Astrocyte (in vitro differentiated cells and primary cell): Measurements from ENCODE around the gene SLC45A1. TPM values are rescaled to one million over a fixed set of nuclear protein-coding genes. Genes with fewer than 3 reads are reported as not detected.

Source experiments
- DNase-seq: peaks from one replicate; pipeline ENCODE4 v3.0.0-alpha.2; 2010; ENCODE audit warnings: low read depth
- FAIRE-seq: peaks from 2 replicates; lab custom pipeline; 2011; peaks lifted over from hg19 to GRCh38; lab: Jason Lieb, UNC
- H2AFZ ChIP-seq: 2 replicates; pipeline ENCODE4 v1.6.0; 2012; ENCODE audit warnings: low read depth, low read length, inconsistent platforms
- H3K27ac ChIP-seq: 2 replicates; pipeline ENCODE4 v1.5.1; 2011; ENCODE audit warnings: low read depth, low read length, inconsistent platforms
- H3K27me3 ChIP-seq: 2 replicates; pipeline ENCODE4 v1.6.0; 2011; ENCODE audit warnings: low read length, inconsistent platforms; ENCODE audit not compliant: insufficient read depth
- H3K36me3 ChIP-seq: 2 replicates; pipeline ENCODE4 v1.5.1; 2011; ENCODE audit warnings: low read length, inconsistent platforms; ENCODE audit not compliant: insufficient read depth
- H3K4me1 ChIP-seq: 2 replicates; pipeline ENCODE4 v1.5.1; 2011; ENCODE audit warnings: low read length, inconsistent platforms; ENCODE audit not compliant: insufficient read depth
- H3K4me2 ChIP-seq: 2 replicates; pipeline ENCODE4 v1.6.0; 2012; ENCODE audit warnings: low read length, inconsistent platforms
- H3K4me3 ChIP-seq: 2 replicates; pipeline ENCODE4 v1.5.1; 2011; ENCODE audit warnings: low read depth, mild to moderate bottlenecking, low read length, inconsistent platforms; ENCODE audit not compliant: insufficient read depth
- H3K79me2 ChIP-seq: 2 replicates; pipeline ENCODE4 v1.6.0; 2012; ENCODE audit warnings: mild to moderate bottlenecking, low read length, inconsistent platforms; ENCODE audit not compliant: insufficient read depth
- H3K9ac ChIP-seq: 2 replicates; pipeline ENCODE4 v1.6.0; 2012; ENCODE audit warnings: mild to moderate bottlenecking, low read length, inconsistent platforms
- H3K9me3 ChIP-seq: 2 replicates; pipeline ENCODE4 v1.5.1; 2012; ENCODE audit warnings: low read depth, mild to moderate bottlenecking, low read length, inconsistent platforms; ENCODE audit not compliant: insufficient read depth
- H4K20me1 ChIP-seq: 2 replicates; pipeline ENCODE4 v1.6.0; 2012; ENCODE audit warnings: low read length, inconsistent platforms; ENCODE audit not compliant: insufficient read depth
- H3K27ac Mint-ChIP-seq: one replicate; pipeline ENCODE4 v1.8.0; 2021; ENCODE audit warnings: mild to moderate bottlenecking, mixed read lengths; ENCODE audit not compliant: unreplicated experiment
- H3K27me3 Mint-ChIP-seq: one replicate; pipeline ENCODE4 v1.8.0; 2021; ENCODE audit warnings: low read depth, mixed read lengths; ENCODE audit not compliant: unreplicated experiment
- H3K36me3 Mint-ChIP-seq: one replicate; pipeline ENCODE4 v1.8.0; 2021; ENCODE audit warnings: low read depth, mixed read lengths; ENCODE audit not compliant: unreplicated experiment
- H3K4me1 Mint-ChIP-seq: one replicate; pipeline ENCODE4 v1.8.0; 2021; ENCODE audit warnings: low read depth, mixed read lengths; ENCODE audit not compliant: unreplicated experiment
- H3K4me3 Mint-ChIP-seq: one replicate; pipeline ENCODE4 v1.8.0; 2021; ENCODE audit warnings: mild to moderate bottlenecking, moderate library complexity, mixed read lengths; ENCODE audit not compliant: unreplicated experiment
- H3K9me3 Mint-ChIP-seq: one replicate; pipeline ENCODE4 v1.8.0; 2021; ENCODE audit warnings: mild to moderate bottlenecking, mixed read lengths; ENCODE audit not compliant: unreplicated experiment
- CTCF ChIP-seq: IDR thresholded peaks from 2 replicates; pipeline ENCODE4 v1.5.1; 2011; ENCODE audit warnings: low read depth, mild to moderate bottlenecking, inconsistent platforms, low read length, moderate library complexity; ENCODE audit not compliant: insufficient read depth
- EZH2 ChIP-seq: IDR thresholded peaks from 2 replicates; pipeline ENCODE4 v1.6.1; 2012; ENCODE audit warnings: mild to moderate bottlenecking, low read length, inconsistent platforms; ENCODE audit not compliant: insufficient read depth
- total RNA-seq: library from RNA; stranded (reverse); gene quantifications from 2 replicates; pipeline ENCODE4 v1.2.1, GENCODE V29; 2021

SLC45A1 gene
- total RNA-seq, 1 donor from 2014 or later: 0.95 TPM

- Histone ChIP-seq H3K9ac (no peak overlapping the region), H3K36me3 (no peaks in the 10 kb centered on the region), H3K27ac (no peak overlapping the region), H3K79me2 (no peaks in the 10 kb centered on the region), H3K9me3 (no peaks in the 10 kb centered on the region), H3K4me2 (no peak overlapping the region), H2AFZ (no peak overlapping the region), H3K27me3 (no peaks in the 10 kb centered on the region), H3K4me1 (peaks cover 3% of the 10 kb centered on the region), H3K4me3 (no peak overlapping the region), H4K20me1 (no peaks in the 10 kb centered on the region)
- peaks cover 4% of the 10 kb centered on the region for H3K36me3 Mint-ChIP-seq
- H3K27me3 Mint-ChIP-seq: peaks cover 11% of the 10 kb centered on the region
- no peaks in the 10 kb centered on the region for H3K4me1 Mint-ChIP-seq
- no peaks in the 10 kb centered on the region for H3K9me3 Mint-ChIP-seq
- DNase-seq: no peak
- H3K27ac Mint-ChIP-seq: no peak overlapping the region
- H3K4me3 Mint-ChIP-seq: no peak overlapping the region
- TF ChIP-seq EZH2: no peak
- no peak for TF ChIP-seq CTCF
- FAIRE-seq: no peak
These were observed 8.4 kb downstream of the SLC45A1 start for GRCh38 chr1:8326265-8326664.

GRCh38 chr1:8328271-8328670, 10.4 kb downstream of the SLC45A1 start:
- Histone ChIP-seq H3K4me3 (no peak overlapping the region), H4K20me1 (no peaks in the 10 kb centered on the region), H3K27me3 (no peaks in the 10 kb centered on the region), H3K36me3 (no peaks in the 10 kb centered on the region), H3K27ac (no peak overlapping the region), H3K9ac (no peak overlapping the region), H3K9me3 (no peaks in the 10 kb centered on the region), H3K4me2 (no peak overlapping the region), H3K79me2 (no peaks in the 10 kb centered on the region), H2AFZ (no peak overlapping the region), H3K4me1 (peaks cover 3% of the 10 kb centered on the region)
- no peaks in the 10 kb centered on the region for H3K9me3 Mint-ChIP-seq
- H3K27me3 Mint-ChIP-seq: peaks cover 7% of the 10 kb centered on the region
- TF ChIP-seq CTCF (no peak), EZH2 (no peak)
- H3K36me3 Mint-ChIP-seq: peaks cover 2% of the 10 kb centered on the region
- FAIRE-seq: no peak
- DNase-seq: no peak
- no peaks in the 10 kb centered on the region for H3K4me1 Mint-ChIP-seq
- no peak overlapping the region for H3K4me3 Mint-ChIP-seq
- no peak overlapping the region for H3K27ac Mint-ChIP-seq

GRCh38 chr1:8329439-8329838, 11.5 kb downstream of the SLC45A1 start:
- no peak overlapping the region for H3K4me2 ChIP-seq
- H3K9me3 Mint-ChIP-seq: no peaks in the 10 kb centered on the region
- no peaks in the 10 kb centered on the region for H3K36me3 ChIP-seq
- no peaks in the 10 kb centered on the region for H3K4me1 Mint-ChIP-seq
- no peak overlapping the region for H3K9ac ChIP-seq
- no peaks in the 10 kb centered on the region for H3K9me3 ChIP-seq
- H3K27me3 Mint-ChIP-seq: peaks cover 8% of the 10 kb centered on the region
- H3K27ac Mint-ChIP-seq: no peak overlapping the region
- TF ChIP-seq EZH2 (no peak), CTCF (no peak)
- no peak for FAIRE-seq
- H3K4me3 Mint-ChIP-seq: no peak overlapping the region
- no peak overlapping the region for H3K27ac ChIP-seq
- H3K4me3 ChIP-seq: no peak overlapping the region
- H2AFZ ChIP-seq: no peak overlapping the region
- DNase-seq: no peak
- H3K4me1 ChIP-seq: peaks cover 3% of the 10 kb centered on the region
- H4K20me1 ChIP-seq: no peaks in the 10 kb centered on the region
- H3K79me2 ChIP-seq: no peaks in the 10 kb centered on the region
- H3K27me3 ChIP-seq: no peaks in the 10 kb centered on the region
- peaks cover 2% of the 10 kb centered on the region for H3K36me3 Mint-ChIP-seq
